Endometrial microvascular endothelial cells (primary cell): ENCODE measurements around the gene TMC5. TPM values are rescaled to one million over a fixed set of nuclear protein-coding genes. Genes with fewer than 3 reads are reported as not detected.

Source experiments
- in situ Hi-C: cut with HindIII; loops from 2 replicates; pipeline ENCODE4 v1.10.0; 2017; ENCODE audit warnings: low sequenced_read_pairs, low pct_unique_long_range_greater_than_20kb; ENCODE audit errors: inconsistent ontology term
- total RNA-seq: library from RNA; depleted of rRNA; stranded (reverse); fragments of >200 nt; gene quantifications from one replicate; pipeline ENCODE4 v1.2.3, GENCODE V29; 2015; ENCODE audit errors: inconsistent ontology term

The TMC5 gene
- total RNA-seq, 1 donor from 2014 or later = not detected

- in situ Hi-C loops = no loop called here
Measured at GRCh38 chr16:19497176-19497575, 79.5 kb downstream of the TMC5 start.

DNA sequence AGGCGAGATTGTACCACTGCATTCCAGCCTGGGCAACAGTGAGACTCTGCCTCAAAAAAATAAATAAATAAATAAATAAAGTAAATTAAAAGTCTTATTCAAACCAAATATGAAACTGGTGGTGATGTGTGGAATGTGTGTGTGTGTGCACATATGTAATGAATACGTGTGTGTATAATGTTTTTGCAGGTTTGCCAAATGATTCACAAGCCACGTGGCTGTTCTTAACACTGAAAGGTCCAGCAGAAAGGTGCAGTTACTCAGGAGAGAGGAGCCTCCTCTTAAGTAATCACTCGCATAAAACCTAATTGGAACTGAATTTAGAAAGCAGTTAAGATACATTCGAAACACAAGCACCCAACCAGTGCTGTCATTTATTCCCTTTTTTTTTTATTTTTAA lies 81.3 kb downstream of the TMC5 start:
- in situ Hi-C loops = no loop called here

DNA sequence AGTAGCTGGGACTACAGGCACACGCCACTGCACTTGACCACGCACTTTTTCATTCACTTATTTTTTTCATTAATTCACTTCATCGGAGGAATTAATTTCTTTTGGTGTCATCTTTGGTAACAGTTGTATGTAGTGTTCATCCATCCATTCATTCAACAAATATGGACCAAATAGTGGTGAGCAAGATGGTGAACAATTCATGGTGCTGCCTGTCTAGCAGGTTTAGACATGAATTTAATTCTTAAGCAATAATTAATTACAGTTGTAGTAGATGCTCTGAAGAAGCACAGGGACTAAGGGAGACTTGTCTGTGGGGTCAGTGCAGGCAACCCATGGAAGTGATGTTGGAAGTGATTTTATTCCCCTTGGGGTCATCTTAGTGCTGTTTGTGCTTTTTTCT lies 81.8 kb downstream of the TMC5 start:
- in situ Hi-C loops = no loop called here

DNA sequence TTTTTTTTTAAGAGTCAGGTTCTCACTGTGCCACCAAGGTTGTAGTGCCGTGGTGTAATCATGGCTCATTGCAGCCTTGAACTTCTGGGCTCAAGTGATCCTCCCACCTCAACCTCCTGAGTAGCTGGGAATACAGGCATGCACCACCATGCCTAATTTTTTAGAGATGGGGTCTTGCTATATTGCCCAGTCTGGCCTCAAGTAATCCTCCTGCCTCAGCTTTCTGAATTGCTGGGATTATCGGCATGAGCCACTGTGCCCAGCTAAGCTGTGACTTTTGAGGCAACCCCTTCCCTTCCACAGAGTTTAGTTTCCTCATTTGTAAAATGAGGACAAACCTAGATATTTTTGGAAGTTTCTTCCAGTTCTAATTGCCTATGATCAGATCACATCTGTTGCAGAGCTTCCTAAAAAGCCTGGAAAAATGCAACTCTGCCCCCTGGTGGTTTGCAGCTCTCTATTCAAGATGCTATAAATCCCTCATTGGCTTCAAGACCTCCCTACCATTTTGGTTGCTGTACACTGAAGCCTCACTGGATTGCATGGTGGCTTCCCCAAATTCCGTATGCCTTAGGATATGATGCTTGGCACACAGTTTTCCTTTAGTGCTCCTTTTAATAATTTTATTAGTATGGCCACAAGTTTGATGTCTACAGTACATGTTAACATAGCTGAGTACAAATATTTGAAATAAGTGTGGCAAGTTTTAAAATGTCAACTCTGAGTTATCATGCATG lies 84.9 kb downstream of the TMC5 start:
- in situ Hi-C loops = no loop called here

DNA sequence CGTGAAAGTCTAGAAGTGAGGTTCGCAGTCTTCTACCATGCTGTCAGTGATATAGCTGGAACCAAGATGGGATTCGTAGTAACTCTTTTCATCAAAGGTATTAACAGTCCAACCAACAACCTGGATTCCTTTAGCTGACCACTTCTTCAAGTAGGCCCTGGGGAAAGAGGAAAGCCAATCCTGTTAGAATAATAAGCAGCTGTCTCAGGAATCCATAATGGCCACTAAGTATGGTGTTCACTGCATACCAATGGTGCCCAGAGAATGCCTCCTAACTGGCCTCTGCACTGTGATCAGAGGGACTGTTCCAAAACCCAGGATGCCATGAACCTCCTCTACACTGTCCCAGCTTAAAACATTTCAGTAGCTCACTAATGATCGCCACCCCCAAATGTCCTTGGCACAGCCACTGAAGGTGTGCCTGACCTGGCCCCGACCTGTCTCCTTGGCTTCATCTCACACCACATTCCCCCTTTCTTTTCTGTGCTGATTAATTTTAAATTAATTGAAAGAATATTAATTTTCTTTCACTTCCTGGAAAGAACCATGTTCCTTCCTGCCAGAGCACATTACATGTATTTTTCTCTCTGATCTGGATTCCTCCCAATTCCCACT lies 85.9 kb downstream of the TMC5 start:
- in situ Hi-C loops = no loop called here

DNA sequence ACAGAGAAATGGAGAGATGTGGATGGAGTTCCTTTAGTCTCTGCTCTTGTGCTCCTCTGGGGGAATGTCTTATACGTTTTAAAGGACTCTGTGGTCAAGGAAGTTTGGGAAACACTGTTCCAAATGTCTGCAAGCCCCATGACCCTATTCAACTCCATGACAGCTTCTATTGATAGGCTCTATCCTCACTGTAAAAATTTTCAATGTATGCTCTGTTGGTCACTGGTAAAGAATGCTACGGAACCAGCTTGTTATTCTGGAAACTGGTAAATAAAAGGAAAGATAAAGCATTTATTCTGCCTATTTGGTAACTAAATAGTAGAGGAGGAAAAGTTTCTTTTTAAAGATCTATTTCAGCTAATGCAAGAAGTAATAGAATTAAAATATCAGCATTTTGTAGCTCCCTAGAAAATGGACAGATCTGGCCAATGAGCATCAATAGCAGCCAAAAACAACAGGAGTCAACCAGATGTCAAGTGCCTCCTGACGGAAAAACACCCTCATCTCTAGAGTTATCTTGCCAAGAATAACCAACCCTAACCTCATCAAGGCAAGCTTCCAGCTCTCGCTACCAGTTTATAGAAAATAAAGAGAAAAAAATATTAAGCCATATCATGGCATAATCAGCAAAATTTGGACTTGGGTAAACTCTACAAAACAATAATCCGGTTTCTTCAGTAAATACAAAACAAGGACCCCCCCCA lies 88.1 kb downstream of the TMC5 start:
- in situ Hi-C loops = no loop called here

GRCh38 chr16:19506965-19507364 lies 89.3 kb downstream of the TMC5 start:
- in situ Hi-C loops = no loop called here

DNA sequence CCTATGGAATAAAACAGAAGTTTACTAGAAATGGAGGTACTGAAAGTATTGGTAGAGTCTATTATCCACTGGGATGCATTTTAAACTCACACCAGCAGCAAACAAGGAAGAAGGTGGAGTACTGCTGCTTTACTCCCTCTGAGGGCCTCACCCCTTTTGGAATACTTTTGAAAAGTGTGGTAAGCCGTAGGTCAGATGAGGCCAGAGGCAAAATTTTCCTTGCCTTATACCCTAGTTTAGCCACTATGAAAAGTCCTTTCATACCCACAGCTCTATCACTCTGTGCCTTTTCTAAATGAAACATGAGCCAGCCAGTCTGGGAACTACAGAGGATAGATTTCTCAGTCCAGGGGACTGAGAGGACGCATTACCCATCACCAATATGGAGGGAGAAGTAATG lies 90.2 kb downstream of the TMC5 start:
- in situ Hi-C loops = no loop called here

DNA sequence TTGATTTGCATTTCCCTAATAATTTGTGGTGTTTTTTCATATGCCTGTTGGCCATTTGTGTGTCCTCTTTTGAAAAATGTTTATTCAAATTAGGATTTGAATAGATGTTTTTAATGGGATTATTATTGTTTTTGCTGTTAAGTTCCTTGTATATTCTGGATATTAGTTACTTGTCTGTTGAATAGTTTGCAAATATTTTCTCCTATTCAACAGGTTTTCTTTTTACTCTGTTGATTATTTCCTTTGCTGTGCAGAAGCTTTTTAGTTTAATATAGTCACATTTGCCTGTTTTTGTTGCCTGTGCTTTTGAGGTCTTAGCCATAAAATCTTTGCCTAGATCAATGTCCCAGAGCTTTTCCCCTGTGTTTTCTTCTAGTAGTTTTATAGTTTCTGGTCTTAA lies 94.6 kb downstream of the TMC5 start:
- in situ Hi-C loops = no loop called here

DNA sequence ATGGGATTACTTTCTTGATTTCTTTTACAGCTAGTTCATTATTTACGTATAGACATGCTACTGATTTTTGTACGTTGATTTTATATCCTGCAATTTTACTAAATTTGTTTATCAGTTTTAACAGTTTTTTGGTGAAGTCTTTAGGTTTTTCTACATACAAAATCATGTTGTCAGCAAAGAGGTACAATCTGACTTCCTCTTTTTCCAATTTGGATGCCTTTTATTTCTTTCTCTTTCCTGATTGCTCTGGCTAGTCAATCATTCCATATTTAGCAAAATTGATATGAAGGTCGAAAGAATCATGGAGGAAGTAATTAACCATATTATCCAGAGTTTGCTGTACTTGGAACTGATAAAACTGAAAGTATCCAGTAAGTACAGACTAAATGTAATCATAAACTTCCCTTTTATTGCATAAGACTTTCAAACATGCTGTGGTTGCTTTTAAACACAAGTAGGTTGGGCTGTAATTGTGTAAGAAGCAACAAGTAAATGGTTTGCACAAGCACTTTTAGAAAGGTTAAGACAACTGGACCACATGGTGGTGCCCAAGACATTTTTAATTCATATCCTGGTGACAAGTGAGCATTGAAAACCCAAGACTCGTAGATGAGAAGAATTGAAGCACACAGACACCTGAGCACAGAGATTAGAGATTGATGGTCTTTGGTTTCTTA lies 95.8 kb downstream of the TMC5 start:
- in situ Hi-C loops = no loop called here

DNA sequence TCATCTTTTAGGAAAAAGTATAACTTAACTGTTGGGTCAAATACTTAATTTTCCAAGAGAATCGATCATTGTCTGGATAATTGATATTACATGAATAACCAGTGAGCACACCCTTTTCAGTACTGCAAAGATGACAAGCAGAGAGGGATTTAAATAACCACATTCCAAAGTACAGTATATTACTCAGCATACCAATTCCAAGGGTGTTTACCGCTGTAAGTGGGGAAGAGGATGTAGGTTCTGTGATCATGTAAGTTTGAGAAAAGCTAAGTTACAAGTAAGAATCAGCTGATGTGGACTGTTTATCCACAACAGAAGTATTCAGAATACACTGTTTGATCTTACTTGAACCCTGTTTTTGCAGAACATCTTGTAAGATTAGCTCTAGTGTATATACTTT lies 98.1 kb downstream of the TMC5 start:
- in situ Hi-C loops = no loop called here

DNA sequence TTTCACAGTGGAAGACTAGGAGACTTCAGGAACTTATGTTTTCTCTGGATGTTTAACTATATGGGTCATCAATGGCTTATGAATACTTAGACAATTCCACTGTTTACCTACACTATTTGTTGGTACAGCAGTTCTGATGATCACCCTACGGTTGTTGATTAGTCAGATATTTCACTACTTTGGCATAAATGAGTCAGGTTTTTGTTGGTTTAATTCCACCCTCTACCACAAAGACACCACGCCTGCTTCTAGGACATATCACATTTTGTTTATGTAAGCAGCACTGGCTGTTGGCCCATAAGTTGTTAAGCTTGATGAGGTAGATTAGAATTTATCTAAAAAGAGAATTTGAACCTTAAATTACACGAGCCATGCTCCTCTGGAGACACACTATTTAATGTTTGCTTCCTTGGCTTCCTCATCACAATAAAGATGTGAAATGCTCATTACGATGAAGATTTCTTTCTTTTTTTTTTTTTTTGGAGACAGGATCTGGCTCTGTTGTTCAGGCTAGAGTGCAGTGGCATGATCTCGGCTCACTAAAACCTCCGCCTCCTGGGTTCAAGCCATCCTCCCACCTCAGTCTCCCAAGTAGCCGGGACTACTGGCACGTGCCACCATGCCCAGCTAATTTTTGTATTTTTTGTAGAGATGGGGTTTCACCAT lies 99.9 kb downstream of the TMC5 start:
- in situ Hi-C loops = no loop called here

GRCh38 chr16:19518388-19518787 lies 100.7 kb downstream of the TMC5 start:
- in situ Hi-C loops = no loop called here

DNA sequence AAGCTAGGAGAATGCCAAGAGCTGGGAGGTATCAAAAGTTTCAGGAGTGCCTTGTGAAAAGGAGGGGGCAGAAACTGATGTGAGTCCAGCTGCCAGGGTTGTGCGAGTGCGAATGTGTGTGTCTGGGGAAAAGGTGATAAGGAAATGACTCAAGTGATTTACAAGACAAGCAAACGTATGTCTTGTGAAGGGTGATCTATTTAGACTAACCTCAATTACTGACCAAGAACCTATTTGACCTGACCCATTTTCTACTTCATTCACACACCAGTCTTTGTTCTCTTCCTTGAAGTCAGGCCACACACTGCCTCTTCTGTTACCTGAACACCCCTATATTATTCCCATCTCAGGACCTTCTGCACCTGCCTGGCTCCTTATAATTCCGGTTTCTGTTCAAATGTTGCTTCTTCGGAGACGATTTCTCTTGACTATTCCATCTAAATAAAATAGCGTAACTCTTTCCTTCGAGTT lies 103.2 kb downstream of the TMC5 start:
- in situ Hi-C loops = no loop called here

GRCh38 chr16:19521471-19522396 lies 104.1 kb downstream of the TMC5 start, which contains the start of gene GDE1:
Gene GDE1, minus strand, starts transcription at chr16:19522098. Its CDS starts 134 bp downstream, at chr16:19521964.
- in situ Hi-C loops = no loop called here

GRCh38 chr16:19522397-19522732 lies 104.7 kb downstream of the TMC5 start:
- in situ Hi-C loops = no loop called here

DNA sequence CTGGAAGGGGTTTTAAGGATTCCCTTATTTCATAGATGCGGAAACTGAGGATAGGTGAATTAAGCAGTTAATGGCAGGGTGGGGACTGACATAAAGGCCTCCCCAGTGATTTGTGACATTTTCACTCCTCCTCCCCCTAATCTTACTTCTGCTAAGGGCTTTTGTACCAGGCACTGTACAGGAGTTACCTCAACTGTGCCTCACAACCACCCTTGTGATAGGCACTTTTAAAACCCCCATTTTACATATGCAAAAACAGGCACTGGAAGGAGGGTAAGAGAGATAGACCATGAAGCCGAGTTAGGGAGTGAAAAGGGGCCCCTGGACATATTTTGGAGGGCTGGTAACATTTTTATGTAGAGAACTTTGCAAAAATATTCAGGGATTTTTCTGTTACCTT lies 105.1 kb downstream of the TMC5 start:
- in situ Hi-C loops = no loop called here

DNA sequence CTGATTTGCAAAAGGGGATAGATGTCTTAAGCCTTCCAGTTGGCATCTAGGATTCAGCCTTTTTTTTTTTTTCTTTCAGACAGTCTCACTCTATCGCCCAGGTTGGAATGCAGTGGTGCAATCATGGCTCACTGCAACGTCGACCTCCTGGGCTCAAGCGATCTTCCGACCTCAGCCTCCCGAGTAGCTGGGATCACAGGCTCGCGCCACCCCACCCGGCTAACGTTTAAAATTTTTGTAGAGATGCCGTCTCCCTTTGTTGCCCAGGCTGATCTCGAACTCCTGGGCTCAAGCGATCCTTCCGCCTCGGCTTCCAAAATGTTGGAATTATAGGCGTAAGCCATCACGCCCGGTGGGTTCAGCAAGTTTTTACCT lies 105.5 kb downstream of the TMC5 start:
- in situ Hi-C loops = no loop called here
